WTC11 (cell line): ENCODE data around the gene RGS5. TPM values are rescaled to one million over a fixed set of nuclear protein-coding genes. Genes with fewer than 3 reads are reported as not detected.

Experiments used
- ATAC-seq: fragments of 200-7000 bp; cut with Tn5 transposase; 2 replicates; pipeline ENCODE4 v1.10.0; 2021; ENCODE audit warnings: mild to moderate bottlenecking, moderate library complexity
- CTCF ChIA-PET: fragments of 300-600 bp; sonication (Branson Sonifier 250); formaldehyde crosslinking; loops from one replicate; lab custom pipeline; 2021; ENCODE audit warnings: antibody characterized with exemption; lab: Charles Lee
- POLR2A ChIA-PET: fragments of 350-600 bp; sonication (Branson Sonifier 250); formaldehyde crosslinking; loops from one replicate; lab custom pipeline; 2021; ENCODE audit warnings: antibody characterized with exemption; lab: Charles Lee
- DNase-seq: peaks from one replicate; pipeline ENCODE4 v3.0.0; 2021; ENCODE audit warnings: low spot score
- H3K27ac Mint-ChIP-seq: 2 replicates; pipeline ENCODE4 v1.8.0; 2021; ENCODE audit warnings: mixed read lengths
- H3K27me3 Mint-ChIP-seq: 2 replicates; pipeline ENCODE4 v1.8.0; 2021; ENCODE audit warnings: low read depth, mild to moderate bottlenecking, moderate library complexity, mixed read lengths
- H3K36me3 Mint-ChIP-seq: 2 replicates; pipeline ENCODE4 v1.8.0; 2021; ENCODE audit warnings: mixed read lengths
- H3K4me1 Mint-ChIP-seq: 2 replicates; pipeline ENCODE4 v1.8.0; 2022; ENCODE audit warnings: mixed read lengths
- H3K4me3 Mint-ChIP-seq: 2 replicates; pipeline ENCODE4 v1.8.0; 2021; ENCODE audit warnings: mild to moderate bottlenecking, moderate library complexity, mixed read lengths
- H3K9me3 Mint-ChIP-seq: 2 replicates; pipeline ENCODE4 v1.8.0; 2021; ENCODE audit warnings: mixed read lengths
- CREB1 ChIP-seq: sonication (generic); formaldehyde crosslinking; IDR thresholded peaks from 2 replicates; pipeline ENCODE4 v1.8.0; 2023; ENCODE audit warnings: mild to moderate bottlenecking, missing genetic modification reagents
- CTCF ChIP-seq: fragments of 200-600 bp; IDR thresholded peaks from 2 replicates; pipeline ENCODE4 v1.8.0; 2022; ENCODE audit warnings: antibody characterized with exemption
- HMGXB4 ChIP-seq: sonication (generic); formaldehyde crosslinking; IDR thresholded peaks from 2 replicates; pipeline ENCODE4 v1.8.1; 2023; ENCODE audit warnings: mild to moderate bottlenecking, moderate library complexity, missing genetic modification reagents
- IRF1 ChIP-seq: sonication (generic); formaldehyde crosslinking; IDR thresholded peaks from 2 replicates; pipeline ENCODE4 v1.8.0; 2023; ENCODE audit warnings: missing genetic modification reagents
- SOX15 ChIP-seq: fragments of 250-450 bp; sonication (Bioruptor Pico); IDR thresholded peaks from 2 replicates; pipeline ENCODE4 v1.9.0; 2021; ENCODE audit warnings: mild to moderate bottlenecking
- TCF7 ChIP-seq: sonication (generic); formaldehyde crosslinking; IDR thresholded peaks from 2 replicates; pipeline ENCODE4 v1.8.0; 2022; ENCODE audit warnings: mild to moderate bottlenecking, low read depth, missing genetic modification reagents, moderate library complexity
- TEAD1 ChIP-seq: sonication (generic); formaldehyde crosslinking; IDR thresholded peaks from 2 replicates; pipeline ENCODE4 v1.8.0; 2022; ENCODE audit warnings: mild to moderate bottlenecking, missing genetic modification reagents
- ZBTB21 ChIP-seq: sonication (generic); formaldehyde crosslinking; IDR thresholded peaks from 2 replicates; pipeline ENCODE4 v1.8.1; 2023; ENCODE audit warnings: mild to moderate bottlenecking, missing genetic modification reagents, borderline replicate concordance
- ZNF138 ChIP-seq: sonication (generic); formaldehyde crosslinking; conservative IDR thresholded peaks from 2 replicates; pipeline ENCODE4 v1.8.1; 2022; ENCODE audit warnings: mild to moderate bottlenecking, moderate library complexity, missing genetic modification reagents
- ZNF219 ChIP-seq: sonication (generic); formaldehyde crosslinking; IDR thresholded peaks from 2 replicates; pipeline ENCODE4 v1.8.0; 2023; ENCODE audit warnings: missing genetic modification reagents, mild to moderate bottlenecking, borderline replicate concordance
- ZNF671 ChIP-seq: fragments of 250-450 bp; sonication (Bioruptor Pico); IDR thresholded peaks from 2 replicates; pipeline ENCODE4 v1.8.0; 2021; ENCODE audit warnings: mild to moderate bottlenecking
- total RNA-seq: library from RNA; stranded (reverse); gene quantifications from 3 replicates; pipeline ENCODE4 v1.2.3, GENCODE V29; 2021
- TF ChIP-seq, protein P1 (sequence below): sonication (generic); formaldehyde crosslinking; IDR thresholded peaks from 2 replicates; pipeline ENCODE4 v1.8.1; 2023; ENCODE audit warnings: mild to moderate bottlenecking, missing genetic modification reagents
- TF ChIP-seq, protein P2 (sequence below): sonication (generic); formaldehyde crosslinking; IDR thresholded peaks from 2 replicates; pipeline ENCODE4 v1.8.0; 2023; ENCODE audit warnings: missing genetic modification reagents, mild to moderate bottlenecking, borderline replicate concordance
- TF ChIP-seq, protein P3 (sequence below): sonication (generic); formaldehyde crosslinking; conservative IDR thresholded peaks from 2 replicates; pipeline ENCODE4 v1.8.1; 2022; ENCODE audit warnings: mild to moderate bottlenecking, missing genetic modification reagents
- TF ChIP-seq, protein P4 (sequence below): sonication (generic); formaldehyde crosslinking; IDR thresholded peaks from 2 replicates; pipeline ENCODE4 v1.8.1; 2022; ENCODE audit warnings: low read depth, mild to moderate bottlenecking, moderate library complexity, missing genetic modification reagents, borderline replicate concordance

Gene RGS5
- total RNA-seq, 1 experiment from 2014 or later: 23.6 TPM

GRCh38 chr1:163163163-163163562 lies 39.6 kb downstream of the RGS5 start:
- no peak for ATAC-seq
- Mint-ChIP-seq H3K4me1 (peaks cover 42% of the 10 kb centered on the region), H3K27ac (no peak overlapping the region), H3K27me3 (no peaks in the 10 kb centered on the region), H3K36me3 (peaks cover 19% of the 10 kb centered on the region), H3K9me3 (peaks cover 20% of the 10 kb centered on the region), H3K4me3 (no peak overlapping the region)
- CTCF ChIA-PET: interaction anchor here (1.1 kb wide), 1 partner anchor 152 kb away, joined by 3 read pairs; no protein-coding TSS in a partner anchor
- DNase-seq: no peak
- POLR2A ChIA-PET: no interaction called here
- TF ChIP-seq, protein P1, sequence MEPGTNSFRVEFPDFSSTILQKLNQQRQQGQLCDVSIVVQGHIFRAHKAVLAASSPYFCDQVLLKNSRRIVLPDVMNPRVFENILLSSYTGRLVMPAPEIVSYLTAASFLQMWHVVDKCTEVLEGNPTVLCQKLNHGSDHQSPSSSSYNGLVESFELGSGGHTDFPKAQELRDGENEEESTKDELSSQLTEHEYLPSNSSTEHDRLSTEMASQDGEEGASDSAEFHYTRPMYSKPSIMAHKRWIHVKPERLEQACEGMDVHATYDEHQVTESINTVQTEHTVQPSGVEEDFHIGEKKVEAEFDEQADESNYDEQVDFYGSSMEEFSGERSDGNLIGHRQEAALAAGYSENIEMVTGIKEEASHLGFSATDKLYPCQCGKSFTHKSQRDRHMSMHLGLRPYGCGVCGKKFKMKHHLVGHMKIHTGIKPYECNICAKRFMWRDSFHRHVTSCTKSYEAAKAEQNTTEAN (CRISPR knock-in tag): no peak
- TF ChIP-seq, protein P2, sequence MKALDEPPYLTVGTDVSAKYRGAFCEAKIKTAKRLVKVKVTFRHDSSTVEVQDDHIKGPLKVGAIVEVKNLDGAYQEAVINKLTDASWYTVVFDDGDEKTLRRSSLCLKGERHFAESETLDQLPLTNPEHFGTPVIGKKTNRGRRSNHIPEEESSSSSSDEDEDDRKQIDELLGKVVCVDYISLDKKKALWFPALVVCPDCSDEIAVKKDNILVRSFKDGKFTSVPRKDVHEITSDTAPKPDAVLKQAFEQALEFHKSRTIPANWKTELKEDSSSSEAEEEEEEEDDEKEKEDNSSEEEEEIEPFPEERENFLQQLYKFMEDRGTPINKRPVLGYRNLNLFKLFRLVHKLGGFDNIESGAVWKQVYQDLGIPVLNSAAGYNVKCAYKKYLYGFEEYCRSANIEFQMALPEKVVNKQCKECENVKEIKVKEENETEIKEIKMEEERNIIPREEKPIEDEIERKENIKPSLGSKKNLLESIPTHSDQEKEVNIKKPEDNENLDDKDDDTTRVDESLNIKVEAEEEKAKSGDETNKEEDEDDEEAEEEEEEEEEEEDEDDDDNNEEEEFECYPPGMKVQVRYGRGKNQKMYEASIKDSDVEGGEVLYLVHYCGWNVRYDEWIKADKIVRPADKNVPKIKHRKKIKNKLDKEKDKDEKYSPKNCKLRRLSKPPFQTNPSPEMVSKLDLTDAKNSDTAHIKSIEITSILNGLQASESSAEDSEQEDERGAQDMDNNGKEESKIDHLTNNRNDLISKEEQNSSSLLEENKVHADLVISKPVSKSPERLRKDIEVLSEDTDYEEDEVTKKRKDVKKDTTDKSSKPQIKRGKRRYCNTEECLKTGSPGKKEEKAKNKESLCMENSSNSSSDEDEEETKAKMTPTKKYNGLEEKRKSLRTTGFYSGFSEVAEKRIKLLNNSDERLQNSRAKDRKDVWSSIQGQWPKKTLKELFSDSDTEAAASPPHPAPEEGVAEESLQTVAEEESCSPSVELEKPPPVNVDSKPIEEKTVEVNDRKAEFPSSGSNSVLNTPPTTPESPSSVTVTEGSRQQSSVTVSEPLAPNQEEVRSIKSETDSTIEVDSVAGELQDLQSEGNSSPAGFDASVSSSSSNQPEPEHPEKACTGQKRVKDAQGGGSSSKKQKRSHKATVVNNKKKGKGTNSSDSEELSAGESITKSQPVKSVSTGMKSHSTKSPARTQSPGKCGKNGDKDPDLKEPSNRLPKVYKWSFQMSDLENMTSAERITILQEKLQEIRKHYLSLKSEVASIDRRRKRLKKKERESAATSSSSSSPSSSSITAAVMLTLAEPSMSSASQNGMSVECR (CRISPR knock-in tag): no peak
- TF ChIP-seq HMGXB4 (no peak), TCF7 (CRISPR knock-in tag) (no peak), TEAD1 (CRISPR knock-in tag) (no peak), SOX15 (CRISPR knock-in tag) (no peak), ZNF219 (CRISPR knock-in tag) (no peak)
- TF ChIP-seq, protein P3, sequence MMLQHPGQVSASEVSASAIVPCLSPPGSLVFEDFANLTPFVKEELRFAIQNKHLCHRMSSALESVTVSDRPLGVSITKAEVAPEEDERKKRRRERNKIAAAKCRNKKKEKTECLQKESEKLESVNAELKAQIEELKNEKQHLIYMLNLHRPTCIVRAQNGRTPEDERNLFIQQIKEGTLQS (CRISPR knock-in tag): no peak

GRCh38 chr1:163162381-163162914 lies 40.3 kb downstream of the RGS5 start:
- Mint-ChIP-seq H3K4me3 (no peak overlapping the region), H3K36me3 (peaks cover 26% of the 10 kb centered on the region), H3K27me3 (no peaks in the 10 kb centered on the region), H3K4me1 (peaks cover 34% of the 10 kb centered on the region), H3K27ac (no peak overlapping the region), H3K9me3 (peaks cover 28% of the 10 kb centered on the region)
- no peak for ATAC-seq
- ChIA-PET CTCF (interaction anchor here (1.1 kb wide), 1 partner anchor 153 kb away, joined by 3 read pairs; no protein-coding TSS in a partner anchor), POLR2A (no interaction called here)
- TF ChIP-seq IRF1 (CRISPR knock-in tag) (no peak), CTCF (no peak), ZNF138 (CRISPR knock-in tag) (no peak), ZBTB21 (CRISPR knock-in tag) (no peak), ZNF219 (CRISPR knock-in tag) (no peak), ZNF671 (CRISPR knock-in tag) (no peak), CREB1 (CRISPR knock-in tag) (no peak)
- TF ChIP-seq, protein P4, sequence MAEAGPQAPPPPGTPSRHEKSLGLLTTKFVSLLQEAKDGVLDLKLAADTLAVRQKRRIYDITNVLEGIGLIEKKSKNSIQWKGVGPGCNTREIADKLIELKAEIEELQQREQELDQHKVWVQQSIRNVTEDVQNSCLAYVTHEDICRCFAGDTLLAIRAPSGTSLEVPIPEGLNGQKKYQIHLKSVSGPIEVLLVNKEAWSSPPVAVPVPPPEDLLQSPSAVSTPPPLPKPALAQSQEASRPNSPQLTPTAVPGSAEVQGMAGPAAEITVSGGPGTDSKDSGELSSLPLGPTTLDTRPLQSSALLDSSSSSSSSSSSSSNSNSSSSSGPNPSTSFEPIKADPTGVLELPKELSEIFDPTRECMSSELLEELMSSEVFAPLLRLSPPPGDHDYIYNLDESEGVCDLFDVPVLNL (CRISPR knock-in tag): no peak
- TF ChIP-seq, protein P2 (CRISPR knock-in tag): no peak
- no peak for DNase-seq
